H1 (cell line): ENCODE measurements around the gene PLA2G4E. TPM values are rescaled to one million over a fixed set of nuclear protein-coding genes. Genes with fewer than 3 reads are reported as not detected.

ENCODE experiments used
- CTCF ChIA-PET: fragments of 300-600 bp; sonication (Branson Sonifier 250); formaldehyde crosslinking; loops from one replicate; lab custom pipeline; 2021; ENCODE audit not compliant: partially characterized antibody; lab: Charles Lee
- POLR2A ChIA-PET: fragments of 300-600 bp; sonication (Branson Sonifier 250); formaldehyde crosslinking; loops from one replicate; lab custom pipeline; 2021; ENCODE audit warnings: inconsistent platforms; ENCODE audit not compliant: partially characterized antibody; lab: Charles Lee
- DNase-seq, 2 experiments: peaks; one replicate each; pipeline versions ENCODE4 v3.0.0 to v3.0.0-alpha.2; 2010 to 2022; ENCODE audit warnings: low spot score in 2 of 2, low read depth in 1 of 2, mixed read lengths in 1 of 2
- FAIRE-seq: peaks from 2 replicates; lab custom pipeline; 2011; peaks lifted over from hg19 to GRCh38; lab: Jason Lieb, UNC
- H2AFZ ChIP-seq: 2 replicates; pipeline ENCODE4 v1.8.1; 2012; ENCODE audit warnings: low read length, inconsistent platforms
- H2AK5ac ChIP-seq: 2 replicates; pipeline ENCODE4 v1.6.1; 2013; ENCODE audit warnings: low read depth, low read length
- H2BK120ac ChIP-seq: replicated peaks from 2 replicates; pipeline ENCODE3; 2013; ENCODE audit warnings: low read depth, low read length, inconsistent platforms
- H2BK12ac ChIP-seq: 2 replicates; pipeline ENCODE4 v1.6.1; 2013; ENCODE audit warnings: low read depth, low read length
- H2BK15ac ChIP-seq: 2 replicates; pipeline ENCODE4 v1.6.1; 2013; ENCODE audit warnings: low read length
- H2BK20ac ChIP-seq: 2 replicates; pipeline ENCODE4 v1.6.1; 2013; ENCODE audit warnings: low read length
- H2BK5ac ChIP-seq: 2 replicates; pipeline ENCODE4 v1.6.1; 2013; ENCODE audit warnings: low read depth, low read length
- H3K14ac ChIP-seq: 2 replicates; pipeline ENCODE4 v1.6.1; 2013; ENCODE audit warnings: inconsistent platforms; ENCODE audit not compliant: insufficient read length
- H3K18ac ChIP-seq: 2 replicates; pipeline ENCODE4 v1.6.1; 2013; ENCODE audit warnings: low read length; ENCODE audit errors: extremely low read depth
- H3K23ac ChIP-seq: 2 replicates; pipeline ENCODE4 v1.6.1; 2013; ENCODE audit warnings: inconsistent platforms; ENCODE audit not compliant: insufficient read length
- H3K23me2 ChIP-seq: 2 replicates; pipeline ENCODE4 v1.6.1; 2013; ENCODE audit warnings: low read depth, low read length
- H3K27ac ChIP-seq: 2 replicates; pipeline ENCODE4 v1.6.1; 2011; ENCODE audit warnings: low read depth, low read length, inconsistent platforms
- H3K27me3 ChIP-seq, 4 experiments: replicated peaks in 1 of 4; 1 replicate in 1 of 4; 2 replicates in 3 of 4; pipeline versions ENCODE4 v1.6.1 to v1.8.1; 2011 to 2013; ENCODE audit warnings: low read length in 3 of 4, mild to moderate bottlenecking in 3 of 4, inconsistent platforms in 2 of 4, mixed read lengths in 2 of 4, moderate library complexity in 1 of 4; ENCODE audit not compliant: control insufficient read depth in 3 of 4, insufficient read depth in 3 of 4; ENCODE audit errors: extremely low read depth in 1 of 4
- H3K36me3 ChIP-seq, 4 experiments: 2 replicates each; pipeline versions ENCODE4 v1.6.1 to v1.8.1; 2011 to 2013; ENCODE audit warnings: mild to moderate bottlenecking in 4 of 4, low read length in 3 of 4, moderate library complexity in 2 of 4, control low read depth in 1 of 4, inconsistent platforms in 1 of 4; ENCODE audit not compliant: insufficient read depth in 4 of 4, control insufficient read depth in 2 of 4
- H3K4ac ChIP-seq: replicated peaks from 2 replicates; pipeline ENCODE3; 2013; ENCODE audit warnings: low read length, low read depth, mixed read lengths, inconsistent platforms; ENCODE audit not compliant: insufficient read length
- H3K4me1 ChIP-seq, 4 experiments: replicated peaks in 1 of 4; 1 replicate in 1 of 4; 2 replicates in 3 of 4; pipeline versions ENCODE4 v1.6.1 to v1.8.1; 2011 to 2013; ENCODE audit warnings: low read length in 3 of 4, inconsistent platforms in 2 of 4, mixed read lengths in 1 of 4; ENCODE audit not compliant: insufficient read depth in 4 of 4, control insufficient read depth in 3 of 4
- H3K4me2 ChIP-seq, 2 experiments: 2 replicates each; pipeline versions ENCODE4 v1.6.1 to v1.8.1; 2011 to 2013; ENCODE audit warnings: low read depth in 2 of 2, low read length in 2 of 2, control low read depth in 1 of 2, inconsistent platforms in 1 of 2, mild to moderate bottlenecking in 1 of 2; ENCODE audit not compliant: insufficient read depth in 1 of 2
- H3K4me3 ChIP-seq, 4 experiments: fragments of 200-600, 300-600 bp in 1 of 4; sonication (generic), shearing (Covaris generic), sonication (Bioruptor Twin) in 1 of 4; 2 replicates each; pipeline versions ENCODE4 v1.5.1 to v1.8.1; 2011 to 2016; ENCODE audit warnings: low read length in 4 of 4, low read depth in 3 of 4, control low read depth in 2 of 4, inconsistent platforms in 2 of 4, mild to moderate bottlenecking in 2 of 4, mixed read lengths in 1 of 4, moderate library complexity in 1 of 4; ENCODE audit not compliant: insufficient read depth in 2 of 4; ENCODE audit errors: extremely low read depth in 1 of 4
- H3K56ac ChIP-seq: replicated peaks from 2 replicates; pipeline ENCODE3; 2013; ENCODE audit warnings: low read depth, mild to moderate bottlenecking, mixed read lengths, low read length, inconsistent platforms; ENCODE audit not compliant: insufficient read length
- H3K79me1 ChIP-seq: 2 replicates; pipeline ENCODE4 v1.6.1; 2013; ENCODE audit warnings: low read depth, low read length, control low read depth
- H3K79me2 ChIP-seq, 2 experiments: 2 replicates each; pipeline versions ENCODE4 v1.6.1 to v1.8.1; 2012 to 2013; ENCODE audit warnings: low read length in 2 of 2, mild to moderate bottlenecking in 2 of 2, inconsistent platforms in 1 of 2; ENCODE audit not compliant: insufficient read depth in 2 of 2, control insufficient read depth in 1 of 2
- H3K9ac ChIP-seq, 4 experiments: replicated peaks in 1 of 4; 1 replicate in 1 of 4; 2 replicates in 3 of 4; pipeline versions ENCODE4 v1.6.1 to v1.8.1; 2011 to 2013; ENCODE audit warnings: low read depth in 3 of 4, low read length in 3 of 4, control low read depth in 2 of 4, mild to moderate bottlenecking in 2 of 4, moderate library complexity in 2 of 4, inconsistent platforms in 1 of 4; ENCODE audit errors: extremely low read depth in 1 of 4
- H3K9me3 ChIP-seq, 2 experiments: 2 replicates each; pipeline versions ENCODE4 v1.6.1 to v1.8.1; 2012 to 2013; ENCODE audit warnings: mild to moderate bottlenecking in 2 of 2, moderate library complexity in 2 of 2, control low read depth in 1 of 2, inconsistent platforms in 1 of 2, low read depth in 1 of 2, low read length in 1 of 2, mixed read lengths in 1 of 2; ENCODE audit not compliant: insufficient read depth in 2 of 2
- H4K20me1 ChIP-seq, 2 experiments: replicated peaks in 1 of 2; 2 replicates each; pipeline versions ENCODE3 to v1.8.1; 2011 to 2013; ENCODE audit warnings: inconsistent platforms in 2 of 2, low read length in 2 of 2, mild to moderate bottlenecking in 1 of 2; ENCODE audit not compliant: insufficient read depth in 2 of 2, control insufficient read depth in 1 of 2
- H4K5ac ChIP-seq: 2 replicates; pipeline ENCODE4 v1.6.1; 2013; ENCODE audit warnings: low read length, low read depth, mixed read lengths, inconsistent platforms; ENCODE audit not compliant: insufficient read length
- H4K8ac ChIP-seq: 2 replicates; pipeline ENCODE4 v1.8.0; 2013; ENCODE audit warnings: mild to moderate bottlenecking, moderate library complexity, low read length, inconsistent platforms; ENCODE audit not compliant: insufficient read depth; ENCODE audit errors: extremely low read depth
- H4K91ac ChIP-seq: replicated peaks from 2 replicates; pipeline ENCODE3; 2013; ENCODE audit warnings: low read length, mixed read lengths, inconsistent platforms; ENCODE audit not compliant: insufficient read length
- BACH1 ChIP-seq: IDR thresholded peaks from 2 replicates; pipeline ENCODE4 v1.6.1; 2012; ENCODE audit warnings: low read length, improper control_type of control experiment
- CTBP2 ChIP-seq: IDR thresholded peaks from 2 replicates; pipeline ENCODE4 v1.7.0; 2011; ENCODE audit warnings: borderline replicate concordance, mild to moderate bottlenecking, moderate library complexity, mixed read lengths, low read length; ENCODE audit not compliant: insufficient read depth, insufficient read length
- POU5F1 ChIP-seq: IDR thresholded peaks from 2 replicates; pipeline ENCODE4 v1.6.1; 2011; ENCODE audit warnings: low read depth, mild to moderate bottlenecking, low read length, moderate library complexity
- RNF2 ChIP-seq: fragments of 200-900, 300-1000 bp; sonication (generic); IDR thresholded peaks from 2 replicates; pipeline ENCODE4 v1.7.1; 2016; ENCODE audit warnings: borderline replicate concordance, low read depth, mild to moderate bottlenecking, antibody characterized with exemption, low read length; ENCODE audit not compliant: poor library complexity, severe bottlenecking; ENCODE audit errors: missing control alignments
- TEAD4 ChIP-seq: IDR thresholded peaks from 2 replicates; pipeline ENCODE4 v1.6.1; 2012; ENCODE audit warnings: low read depth, low read length, inconsistent platforms, mixed read lengths
- USF2 ChIP-seq: IDR thresholded peaks from 2 replicates; pipeline ENCODE4 v1.6.1; 2011; ENCODE audit warnings: low read length, improper control_type of control experiment
- WGBS, 2 experiments: shearing (Covaris generic) in 1 of 2; methylation state at CpG; one replicate each; pipeline versions ENCODE4 v1.1.6 to v1.1.7; 2013 to 2015; ENCODE audit warnings: low lambda C conversion rate in 2 of 2, mixed read lengths in 2 of 2, inconsistent platforms in 1 of 2, low coverage in 1 of 2, missing lambda C conversion rate in 1 of 2; ENCODE audit not compliant: insufficient replicate concordance in 2 of 2, insufficient coverage in 1 of 2, insufficient read length in 1 of 2; ENCODE audit errors: extremely low coverage in 1 of 2, missing lambda C conversion rate in 1 of 2; 5-methylcytosine and 5-hydroxymethylcytosine counted together
- polyA plus RNA-seq, 7 experiments: library from polyadenylated mRNA; depleted of rRNA in 3 of 7; stranded (reverse) in 5 of 7; unstranded in 2 of 7; fragments of >200 nt in 5 of 7; fragments of 200-250 nt in 2 of 7; gene quantifications; 1 replicate in 5 of 7; 2 replicates in 1 of 7; 4 replicates in 1 of 7; pipeline versions ENCODE4 v1.2.1 to v1.2.3, GENCODE V29; 2011 to 2013; ENCODE audit warnings: missing spikeins in 2 of 7, mixed read lengths in 2 of 7
- total RNA-seq: library from RNA; stranded (reverse); fragmentation: NEBNext Ultra II Directional; extraction: Animal tissue kit (Norgen Biotek cat#: 25700); gene quantifications from 2 replicates; pipeline ENCODE4 v1.2.1, GENCODE V29; 2021

PLA2G4E gene
- total and polyA plus RNA-seq, 2 of the 8 experiments (the other 6 are each of a cell fraction or from before 2014, with no cell fraction given): 0.03 TPM; not detected in 1

- CTCF ChIA-PET: interaction anchor here (0.6 to 17.2 kb wide), 13 partner anchors 9 to 316 kb away, joined by 3 to 425 read pairs (median 5); partner anchors contain the start of gene PLA2G4F
- TF ChIP-seq BACH1: no peak
- no peak for TF ChIP-seq USF2
- TF ChIP-seq POU5F1: no peak
- TF ChIP-seq RNF2: no peak
- TF ChIP-seq TEAD4: no peak
- no peak for TF ChIP-seq CTBP2
Observed at GRCh38 chr15:42069496-42070278, 48.8 kb upstream of the PLA2G4E start.

More at GRCh38 chr15:42069496-42070278, 48.8 kb upstream of the PLA2G4E start:
- no peaks in the 10 kb centered on the region for H4K20me1 ChIP-seq
- no peak overlapping the region for H3K56ac ChIP-seq
- no peaks in the 10 kb centered on the region for H3K79me1 ChIP-seq
- no peaks in the 10 kb centered on the region for H3K9me3 ChIP-seq
- H3K36me3 ChIP-seq: no peaks in the 10 kb centered on the region
- H3K14ac ChIP-seq: no peak overlapping the region
- no peak overlapping the region for H3K4me3 ChIP-seq
- H2BK20ac ChIP-seq: no peak overlapping the region
- WGBS, 2 experiments: 89% methylated on average over 16 of the region's 17 CpGs; no CpG with 5 or more reads in 1 of the 2 experiments
- H3K4me2 ChIP-seq: no peak overlapping the region
- no peak overlapping the region for H2AK5ac ChIP-seq
- FAIRE-seq: no peak
- POLR2A ChIA-PET: interaction anchor here (1.1 to 1.7 kb wide), 2 partner anchors 10 to 12 kb away, joined by 3 to 5 read pairs; no protein-coding TSS in a partner anchor
- peaks cover 0 to 2% (median 0%) of the 10 kb centered on the region in 4 experiments; a peak in 3 of 7 replicates for H3K4me1 ChIP-seq
- no peak overlapping the region for H3K27ac ChIP-seq
- no peak overlapping the region for H3K9ac ChIP-seq
- H3K23me2 ChIP-seq: no peaks in the 10 kb centered on the region
- DNase-seq: no peak
- no peak overlapping the region for H2BK15ac ChIP-seq
- no peak overlapping the region for H3K18ac ChIP-seq
- H3K27me3 ChIP-seq: no peaks in the 10 kb centered on the region
- no peak overlapping the region for H4K5ac ChIP-seq
- no peak overlapping the region for H2BK5ac ChIP-seq
- no peak overlapping the region for H2BK120ac ChIP-seq
- no peaks in the 10 kb centered on the region for H3K79me2 ChIP-seq
- H4K91ac ChIP-seq: no peak overlapping the region
- no peak overlapping the region for H3K4ac ChIP-seq
- H3K23ac ChIP-seq: no peak overlapping the region
- H2AFZ ChIP-seq: no peak overlapping the region
- H4K8ac ChIP-seq: no peak overlapping the region
- no peak overlapping the region for H2BK12ac ChIP-seq
